CD14-positive monocyte (primary cell): ENCODE measurements around the gene CES2. TPM values are rescaled to one million over a fixed set of nuclear protein-coding genes. Genes with fewer than 3 reads are reported as not detected.
A peak's percentile ranks its signal among the peaks of the same experiment; 100 is the strongest.

Experiments used
- DNase-seq, 3 donors: peaks; one replicate each; pipeline ENCODE4 v3.0.0-alpha.2; 2011 to 2022
- H2AFZ ChIP-seq: 2 replicates; pipeline ENCODE4 v1.6.0; 2012; ENCODE audit warnings: mild to moderate bottlenecking, low read depth, low read length, inconsistent platforms; ENCODE audit not compliant: insufficient read depth, poor library complexity, severe bottlenecking
- H3K27ac ChIP-seq, 2 donors: 1 replicate in 1 of 2; 2 replicates in 1 of 2; pipeline ENCODE4 v1.5.1; 2012 to 2013; ENCODE audit warnings: low read length in 2 of 2, control low read depth in 1 of 2, inconsistent platforms in 1 of 2, low read depth in 1 of 2, mild to moderate bottlenecking in 1 of 2
- H3K27me3 ChIP-seq, 2 donors: one replicate each; pipeline versions ENCODE4 v1.6.0 to v1.6.1; 2011 to 2013; ENCODE audit warnings: low read length in 2 of 2; ENCODE audit not compliant: control insufficient read depth in 2 of 2, insufficient read depth in 2 of 2
- H3K36me3 ChIP-seq, 2 donors: replicated peaks in 1 of 2; 1 replicate in 1 of 2; 2 replicates in 1 of 2; pipeline versions ENCODE4 v1.5.1 to v1.6.1; 2012 to 2013; ENCODE audit warnings: low read length in 2 of 2, control low read depth in 1 of 2, inconsistent platforms in 1 of 2, mild to moderate bottlenecking in 1 of 2; ENCODE audit not compliant: insufficient read depth in 2 of 2, control insufficient read depth in 1 of 2
- H3K4me1 ChIP-seq, 2 donors: 1 replicate in 1 of 2; 2 replicates in 1 of 2; pipeline versions ENCODE4 v1.5.1 to v1.6.1; 2012 to 2013; ENCODE audit warnings: low read length in 2 of 2, control low read depth in 1 of 2, inconsistent platforms in 1 of 2, mild to moderate bottlenecking in 1 of 2, moderate library complexity in 1 of 2; ENCODE audit not compliant: insufficient read depth in 2 of 2, control insufficient read depth in 1 of 2
- H3K4me2 ChIP-seq: replicated peaks from 2 replicates; pipeline ENCODE3; 2012; ENCODE audit warnings: low read length, moderate library complexity, mild to moderate bottlenecking; ENCODE audit not compliant: poor library complexity, severe bottlenecking; ENCODE audit errors: extremely low read depth
- H3K4me3 ChIP-seq, 3 experiments: fragments of 200-600 bp in 1 of 3; sonication (generic) in 1 of 3; replicated peaks in 1 of 3; 1 replicate in 2 of 3; 2 replicates in 1 of 3; pipeline ENCODE4 v1.5.1; 2011 to 2013; ENCODE audit warnings: low read length in 3 of 3, mild to moderate bottlenecking in 3 of 3, control low read depth in 2 of 3, low read depth in 2 of 3, inconsistent platforms in 1 of 3, moderate library complexity in 1 of 3
- H3K79me2 ChIP-seq: 2 replicates; pipeline ENCODE4 v1.6.0; 2012; ENCODE audit warnings: mild to moderate bottlenecking, control low read depth, inconsistent platforms, low read length, moderate library complexity; ENCODE audit not compliant: insufficient read depth
- H3K9ac ChIP-seq: 2 replicates; pipeline ENCODE4 v1.6.0; 2017; ENCODE audit warnings: low read length, mild to moderate bottlenecking; ENCODE audit not compliant: insufficient read depth, poor library complexity, severe bottlenecking
- H3K9me3 ChIP-seq, 2 donors: replicated peaks in 1 of 2; 1 replicate in 1 of 2; 2 replicates in 1 of 2; pipeline versions ENCODE4 v1.5.1 to v1.6.1; 2012 to 2013; ENCODE audit warnings: low read length in 2 of 2, control low read depth in 1 of 2; ENCODE audit not compliant: control insufficient read depth in 1 of 2, insufficient read depth in 1 of 2
- H4K20me1 ChIP-seq: 2 replicates; pipeline ENCODE4 v1.6.0; 2012; ENCODE audit warnings: mild to moderate bottlenecking, low read length, control low read depth, moderate library complexity; ENCODE audit not compliant: insufficient read depth
- H3K27ac Mint-ChIP-seq, 7 donors: one replicate each; pipeline ENCODE4 v1.8.0; 2020; ENCODE audit warnings: mild to moderate bottlenecking in 7 of 7, mixed read lengths in 7 of 7, moderate library complexity in 6 of 7, inconsistent platforms in 2 of 7
- H3K27me3 Mint-ChIP-seq, 3 donors: one replicate each; pipeline ENCODE4 v1.8.0; 2021 to 2022; ENCODE audit warnings: low read depth in 3 of 3, mild to moderate bottlenecking in 3 of 3, mixed read lengths in 3 of 3, moderate library complexity in 3 of 3, inconsistent platforms in 1 of 3
- H3K36me3 Mint-ChIP-seq, 2 donors: one replicate each; pipeline ENCODE4 v1.8.0; 2020; ENCODE audit warnings: mixed read lengths in 2 of 2, inconsistent platforms in 1 of 2, mild to moderate bottlenecking in 1 of 2
- H3K4me1 Mint-ChIP-seq: one replicate; pipeline ENCODE4 v1.8.0; 2020; ENCODE audit warnings: mild to moderate bottlenecking, mixed read lengths
- H3K4me3 Mint-ChIP-seq, 2 donors: one replicate each; pipeline ENCODE4 v1.8.0; 2020; ENCODE audit warnings: mild to moderate bottlenecking in 2 of 2, mixed read lengths in 2 of 2, moderate library complexity in 1 of 2
- H3K9me3 Mint-ChIP-seq, 7 donors: one replicate each; pipeline ENCODE4 v1.8.0; 2020 to 2022; ENCODE audit warnings: mixed read lengths in 7 of 7, mild to moderate bottlenecking in 6 of 7, moderate library complexity in 6 of 7, inconsistent platforms in 2 of 7
- WGBS: methylation state at CpG from one replicate; pipeline ENCODE4 v1.1.5; 2013; ENCODE audit warnings: missing lambda C conversion rate; ENCODE audit not compliant: insufficient coverage; 5-methylcytosine and 5-hydroxymethylcytosine counted together
- intact Hi-C, 2 donors: fragments of 100-400 bp; cut with micrococcal nuclease; formaldehyde crosslinking; loops; one replicate each; pipeline versions ENCODE4 v1.15.0 to v1.15.1; 2023
- polyA plus RNA-seq, 3 donors: library from polyadenylated mRNA; depleted of rRNA in 1 of 3; unstranded in 2 of 3; stranded (reverse) in 1 of 3; fragments of 300-500 nt in 2 of 3; fragments of >200 nt in 1 of 3; fragmentation: Illumina TruSeq in 2 of 3; gene quantifications; 1 replicate in 2 of 3; 2 replicates in 1 of 3; pipeline ENCODE4 v1.2.3, GENCODE V29; 2012 to 2021
- TF ChIP-seq, protein P1 (sequence below): fragments of 200-600 bp; IDR thresholded peaks from one replicate; pipeline ENCODE4 v1.8.0; 2022; ENCODE audit warnings: antibody characterized with exemption, mild to moderate bottlenecking

The CES2 gene
- polyA plus RNA-seq, 3 donors, result 14.0 to 29.0 (median 23.2) TPM

DNA sequence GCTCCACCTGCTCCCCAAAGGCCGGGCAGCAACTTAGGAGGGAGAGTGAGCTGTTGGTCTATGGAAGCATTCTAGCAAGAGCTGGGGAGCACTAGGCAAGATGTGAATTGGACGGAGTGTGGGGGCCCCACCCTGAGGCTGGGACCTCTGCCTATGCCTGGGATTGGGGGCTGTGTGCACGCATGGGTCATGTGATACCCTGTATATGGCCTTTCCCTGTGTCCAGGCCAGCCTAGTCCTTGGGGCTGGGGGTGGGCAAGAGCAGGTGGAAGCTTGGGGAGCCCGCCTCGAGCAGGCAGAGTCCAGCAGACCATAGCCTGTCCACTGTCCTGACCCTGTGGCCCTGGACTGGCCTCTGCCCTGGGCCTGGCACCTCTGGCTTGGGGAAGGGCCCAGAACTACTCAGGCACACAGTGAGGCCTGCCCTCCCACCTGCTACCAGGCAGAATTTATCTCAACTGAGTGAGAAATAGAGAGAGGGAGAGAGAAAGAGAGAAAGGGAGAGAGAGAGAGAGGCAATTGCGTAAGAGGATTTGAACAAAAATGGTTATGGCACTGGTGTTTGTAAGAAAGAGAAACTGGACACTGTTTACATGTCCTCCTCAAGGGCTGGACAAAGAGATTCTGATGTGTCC is 35.9 kb upstream of the CES2 start:
- Histone ChIP-seq H3K27ac (no peak overlapping the region), H3K9ac (no peak overlapping the region), H2AFZ (no peak overlapping the region), H3K79me2 (no peaks in the 10 kb centered on the region), H3K4me1 (no peaks in the 10 kb centered on the region), H3K4me3 (no peak overlapping the region), H3K4me2 (no peak overlapping the region), H3K9me3 (no peaks in the 10 kb centered on the region), H4K20me1 (no peaks in the 10 kb centered on the region), H3K27me3 (no peaks in the 10 kb centered on the region), H3K36me3 (no peaks in the 10 kb centered on the region)
- intact Hi-C loops, result loop anchor here in 1 of 2 donors (5.0 kb wide), 1 partner anchor 33 kb away; the partner anchor contains the start of gene CIAO2B
- no peaks in the 10 kb centered on the region for H3K36me3 Mint-ChIP-seq
- H3K4me3 Mint-ChIP-seq, result peak overlapping the region in 1 of 2 donors; percentile 3
- peaks cover 4% of the 10 kb centered on the region for H3K4me1 Mint-ChIP-seq
- DNase-seq, result no peak
- WGBS, result 91% methylated on average over 4 of the region's 6 CpGs
- TF ChIP-seq, protein P1, sequence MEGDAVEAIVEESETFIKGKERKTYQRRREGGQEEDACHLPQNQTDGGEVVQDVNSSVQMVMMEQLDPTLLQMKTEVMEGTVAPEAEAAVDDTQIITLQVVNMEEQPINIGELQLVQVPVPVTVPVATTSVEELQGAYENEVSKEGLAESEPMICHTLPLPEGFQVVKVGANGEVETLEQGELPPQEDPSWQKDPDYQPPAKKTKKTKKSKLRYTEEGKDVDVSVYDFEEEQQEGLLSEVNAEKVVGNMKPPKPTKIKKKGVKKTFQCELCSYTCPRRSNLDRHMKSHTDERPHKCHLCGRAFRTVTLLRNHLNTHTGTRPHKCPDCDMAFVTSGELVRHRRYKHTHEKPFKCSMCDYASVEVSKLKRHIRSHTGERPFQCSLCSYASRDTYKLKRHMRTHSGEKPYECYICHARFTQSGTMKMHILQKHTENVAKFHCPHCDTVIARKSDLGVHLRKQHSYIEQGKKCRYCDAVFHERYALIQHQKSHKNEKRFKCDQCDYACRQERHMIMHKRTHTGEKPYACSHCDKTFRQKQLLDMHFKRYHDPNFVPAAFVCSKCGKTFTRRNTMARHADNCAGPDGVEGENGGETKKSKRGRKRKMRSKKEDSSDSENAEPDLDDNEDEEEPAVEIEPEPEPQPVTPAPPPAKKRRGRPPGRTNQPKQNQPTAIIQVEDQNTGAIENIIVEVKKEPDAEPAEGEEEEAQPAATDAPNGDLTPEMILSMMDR, result no peak
- no peaks in the 10 kb centered on the region for H3K9me3 Mint-ChIP-seq
- H3K27me3 Mint-ChIP-seq, result peaks cover 4 to 10% (median 8%) of the 10 kb centered on the region in 3 donors
- H3K27ac Mint-ChIP-seq, result peak overlapping the region in 1 of 7 donors; percentile 7

DNA sequence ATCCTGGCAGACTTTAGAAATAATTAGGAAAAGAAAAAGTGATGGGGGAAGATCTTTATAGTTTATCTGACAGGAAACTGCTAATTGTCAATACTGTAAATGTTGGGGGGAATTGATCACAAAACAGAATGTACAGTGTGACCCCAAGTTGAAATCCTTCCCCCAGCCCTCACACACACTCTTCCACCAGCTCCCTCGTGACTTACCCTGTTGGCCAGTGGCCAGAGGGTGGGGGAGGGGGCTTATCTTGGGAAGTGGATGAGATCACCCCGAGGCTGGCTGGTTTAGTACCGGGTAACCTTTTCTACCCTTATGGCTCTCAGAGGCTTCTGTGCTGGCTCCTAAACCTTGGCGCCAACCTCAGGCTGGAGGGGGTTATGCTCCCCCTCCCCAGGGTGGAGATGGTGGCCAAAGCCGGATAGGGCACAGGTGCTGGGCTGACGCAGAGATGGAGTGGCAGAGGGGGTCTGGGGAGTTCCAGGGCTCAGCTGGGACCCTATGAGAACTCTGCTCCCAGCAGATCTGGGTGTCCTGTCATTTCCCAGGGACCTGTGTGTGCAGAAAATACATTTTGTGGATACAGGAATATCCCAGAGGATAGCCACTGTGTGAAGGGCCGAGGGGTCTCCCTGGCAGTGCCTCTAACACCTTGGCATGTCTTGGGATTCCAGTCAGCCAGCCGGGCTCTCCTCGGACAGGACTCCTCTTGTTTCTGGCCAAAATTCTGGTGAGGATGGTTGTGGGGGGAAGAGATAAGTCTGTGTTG is 35.2 kb upstream of the CES2 start:
- no peak overlapping the region for H3K27ac ChIP-seq
- 90% methylated on average over 6 of the region's 9 CpGs for WGBS
- H3K9ac ChIP-seq, result no peak overlapping the region
- H3K27ac Mint-ChIP-seq, result no peak overlapping the region
- H3K36me3 Mint-ChIP-seq, result no peaks in the 10 kb centered on the region
- H3K27me3 Mint-ChIP-seq, result peaks cover 4 to 10% (median 7%) of the 10 kb centered on the region in 3 donors
- H3K4me2 ChIP-seq, result no peak overlapping the region
- no peaks in the 10 kb centered on the region for H3K79me2 ChIP-seq
- peaks cover 4% of the 10 kb centered on the region for H3K4me1 Mint-ChIP-seq
- H3K36me3 ChIP-seq, result no peaks in the 10 kb centered on the region
- no peaks in the 10 kb centered on the region for H3K4me1 ChIP-seq
- no peak overlapping the region for H3K4me3 Mint-ChIP-seq
- peak overlapping the region; percentile 36 for H2AFZ ChIP-seq
- DNase-seq, result no peak
- no peaks in the 10 kb centered on the region for H3K27me3 ChIP-seq
- no peaks in the 10 kb centered on the region for H4K20me1 ChIP-seq
- no peaks in the 10 kb centered on the region for H3K9me3 Mint-ChIP-seq
- intact Hi-C loops, result loop anchor here in 1 of 2 donors (5.0 kb wide), 1 partner anchor 32 kb away; the partner anchor contains the start of gene CIAO2B
- TF ChIP-seq, protein P1, result no peak
- H3K4me3 ChIP-seq, result no peak overlapping the region
- no peaks in the 10 kb centered on the region for H3K9me3 ChIP-seq
